ENCODE measurements around the gene ZBTB40. TPM values are rescaled to one million over a fixed set of nuclear protein-coding genes. Genes with fewer than 3 reads are reported as not detected.

The ZBTB40 gene
- 10 to 100 TPM; 17.2 to 19.0 TPM for total RNA-seq

- H3K4me1 Mint-ChIP-seq: peaks cover 18% of the 10 kb centered on the region
- H3K4me3 Mint-ChIP-seq: peak within 1 kb of the TSS; percentile 82
- peaks cover 4% of the 10 kb centered on the region for H3K36me3 Mint-ChIP-seq
- no peaks in the 10 kb centered on the region for H3K9me3 Mint-ChIP-seq (ENCODE audit: low read depth)
- no peaks in the 10 kb centered on the region for H3K27me3 Mint-ChIP-seq
- CTCF ChIA-PET: interaction anchor here (1.5 kb wide), 1 partner anchor 53 kb away, joined by 3 read pairs; no protein-coding TSS in a partner anchor
- peak; percentile 97 for ATAC-seq
- H3K27ac Mint-ChIP-seq: peak within 1 kb of the TSS; percentile 78
- DNase-seq: peak; percentile 97
Measured at GRCh38 chr1:22451702-22452480, at the start of gene ZBTB40. TSS of gene ZBTB40 (plus strand) at chr1:22451851. CDS start at chr1:22489949, 38,098 bp downstream.

- peaks cover 82% of the 10 kb centered on the region for H3K27me3 Mint-ChIP-seq
- CTCF ChIA-PET: no interaction called here
- no peaks in the 10 kb centered on the region for H3K36me3 Mint-ChIP-seq
- no peak overlapping the region for H3K4me3 Mint-ChIP-seq
- H3K4me1 Mint-ChIP-seq: peaks cover 11% of the 10 kb centered on the region
- ATAC-seq (no peak), DNase-seq (no peak)
- H3K9me3 Mint-ChIP-seq (ENCODE audit: low read depth): no peaks in the 10 kb centered on the region
- no peak overlapping the region for H3K27ac Mint-ChIP-seq
Measured at GRCh38 chr1:22402356-22403053, 49.1 kb upstream of the ZBTB40 start.

GRCh38 chr1:22404486-22404885 is 47.2 kb upstream of the ZBTB40 start:
- CTCF ChIA-PET: interaction anchor here (1.8 kb wide), 1 partner anchor 12 kb away, joined by 8 read pairs; no protein-coding TSS in a partner anchor
- Mint-ChIP-seq H3K36me3 (no peaks in the 10 kb centered on the region), H3K4me3 (no peak overlapping the region), H3K4me1 (no peaks in the 10 kb centered on the region), H3K9me3 (ENCODE audit: low read depth) (no peaks in the 10 kb centered on the region), H3K27me3 (peaks cover 65% of the 10 kb centered on the region), H3K27ac (no peak overlapping the region)
- ATAC-seq: no peak
- no peak for DNase-seq

- no peaks in the 10 kb centered on the region for H3K4me1 Mint-ChIP-seq
- H3K27me3 Mint-ChIP-seq: peaks cover 51% of the 10 kb centered on the region
- no peaks in the 10 kb centered on the region for H3K36me3 Mint-ChIP-seq
- CTCF ChIA-PET: interaction anchor here (1.0 kb wide), 1 partner anchor 10 kb away, joined by 3 read pairs; no protein-coding TSS in a partner anchor
- ATAC-seq (no peak), DNase-seq (no peak)
- no peak overlapping the region for H3K4me3 Mint-ChIP-seq
- no peaks in the 10 kb centered on the region for H3K9me3 Mint-ChIP-seq (ENCODE audit: low read depth)
- H3K27ac Mint-ChIP-seq: no peak overlapping the region
Measured at GRCh38 chr1:22406722-22407495, 44.7 kb upstream of the ZBTB40 start.

GRCh38 chr1:22408230-22408629 is 43.4 kb upstream of the ZBTB40 start:
- no peaks in the 10 kb centered on the region for H3K4me1 Mint-ChIP-seq
- peaks cover 49% of the 10 kb centered on the region for H3K27me3 Mint-ChIP-seq
- ATAC-seq (no peak), DNase-seq (no peak)
- H3K9me3 Mint-ChIP-seq (ENCODE audit: low read depth): no peaks in the 10 kb centered on the region
- H3K36me3 Mint-ChIP-seq: no peaks in the 10 kb centered on the region
- H3K27ac Mint-ChIP-seq: no peak overlapping the region
- no peak overlapping the region for H3K4me3 Mint-ChIP-seq
- CTCF ChIA-PET: no interaction called here

- H3K4me1 Mint-ChIP-seq: no peaks in the 10 kb centered on the region
- peaks cover 35% of the 10 kb centered on the region for H3K27me3 Mint-ChIP-seq
- no peak overlapping the region for H3K27ac Mint-ChIP-seq
- no peaks in the 10 kb centered on the region for H3K9me3 Mint-ChIP-seq (ENCODE audit: low read depth)
- DNase-seq (no peak), ATAC-seq (no peak)
- no peak overlapping the region for H3K4me3 Mint-ChIP-seq
- H3K36me3 Mint-ChIP-seq: no peaks in the 10 kb centered on the region
- CTCF ChIA-PET: no interaction called here
Measured at GRCh38 chr1:22410401-22410800, 41.2 kb upstream of the ZBTB40 start.

- H3K4me1 Mint-ChIP-seq: no peaks in the 10 kb centered on the region
- no peak for ATAC-seq
- CTCF ChIA-PET: no interaction called here
Measured at GRCh38 chr1:22410928-22411495, 40.6 kb upstream of the ZBTB40 start.

GRCh38 chr1:22411589-22411988 is 40.1 kb upstream of the ZBTB40 start:
- no peak for DNase-seq
- H3K9me3 Mint-ChIP-seq (ENCODE audit: low read depth): no peaks in the 10 kb centered on the region
- no peaks in the 10 kb centered on the region for H3K4me1 Mint-ChIP-seq
- H3K4me3 Mint-ChIP-seq: no peak overlapping the region
- no peak for ATAC-seq
- CTCF ChIA-PET: no interaction called here
- peaks cover 28% of the 10 kb centered on the region for H3K27me3 Mint-ChIP-seq
- H3K36me3 Mint-ChIP-seq: no peaks in the 10 kb centered on the region
- no peak overlapping the region for H3K27ac Mint-ChIP-seq

More at GRCh38 chr1:22410928-22411495, 40.6 kb upstream of the ZBTB40 start:
- Mint-ChIP-seq H3K9me3 (ENCODE audit: low read depth) (no peaks in the 10 kb centered on the region), H3K27me3 (peaks cover 29% of the 10 kb centered on the region), H3K27ac (no peak overlapping the region), H3K4me3 (no peak overlapping the region), H3K36me3 (no peaks in the 10 kb centered on the region)
- DNase-seq: no peak

- no peak overlapping the region for H3K4me3 Mint-ChIP-seq
- no peaks in the 10 kb centered on the region for H3K4me1 Mint-ChIP-seq
- no peaks in the 10 kb centered on the region for H3K36me3 Mint-ChIP-seq
- H3K27me3 Mint-ChIP-seq: peaks cover 24% of the 10 kb centered on the region
- CTCF ChIA-PET: no interaction called here
- no peak for ATAC-seq
- no peak for DNase-seq
- H3K9me3 Mint-ChIP-seq (ENCODE audit: low read depth): no peaks in the 10 kb centered on the region
- H3K27ac Mint-ChIP-seq: no peak overlapping the region
Measured at GRCh38 chr1:22412932-22413727, 38.5 kb upstream of the ZBTB40 start.

GRCh38 chr1:22413799-22414198 is 37.9 kb upstream of the ZBTB40 start:
- no peak overlapping the region for H3K4me3 Mint-ChIP-seq
- DNase-seq: no peak
- no peaks in the 10 kb centered on the region for H3K36me3 Mint-ChIP-seq
- H3K4me1 Mint-ChIP-seq: no peaks in the 10 kb centered on the region
- CTCF ChIA-PET: no interaction called here
- no peak overlapping the region for H3K27ac Mint-ChIP-seq
- ATAC-seq: no peak
- peaks cover 27% of the 10 kb centered on the region for H3K27me3 Mint-ChIP-seq
- H3K9me3 Mint-ChIP-seq (ENCODE audit: low read depth): no peaks in the 10 kb centered on the region

GRCh38 chr1:22414244-22414751 is 37.4 kb upstream of the ZBTB40 start:
- ATAC-seq (no peak), DNase-seq (no peak)
- H3K4me1 Mint-ChIP-seq: peaks cover 2% of the 10 kb centered on the region
- peaks cover 32% of the 10 kb centered on the region for H3K27me3 Mint-ChIP-seq
- CTCF ChIA-PET: no interaction called here
- no peaks in the 10 kb centered on the region for H3K36me3 Mint-ChIP-seq
- no peaks in the 10 kb centered on the region for H3K9me3 Mint-ChIP-seq (ENCODE audit: low read depth)
- H3K4me3 Mint-ChIP-seq: no peak overlapping the region
- H3K27ac Mint-ChIP-seq: no peak overlapping the region

GRCh38 chr1:22415489-22415888 is 36.2 kb upstream of the ZBTB40 start:
- peaks cover 2% of the 10 kb centered on the region for H3K4me1 Mint-ChIP-seq
- no peaks in the 10 kb centered on the region for H3K9me3 Mint-ChIP-seq (ENCODE audit: low read depth)
- H3K36me3 Mint-ChIP-seq: no peaks in the 10 kb centered on the region
- DNase-seq (no peak), ATAC-seq (no peak)
- H3K27me3 Mint-ChIP-seq: peaks cover 42% of the 10 kb centered on the region
- H3K4me3 Mint-ChIP-seq: no peak overlapping the region
- CTCF ChIA-PET: interaction anchor here (1.0 to 2.8 kb wide), 9 partner anchors 19 to 314 kb away, joined by 3 to 24 read pairs (median 3); partner anchors contain the start of gene WNT4
- H3K27ac Mint-ChIP-seq: no peak overlapping the region
